Fibroblast of the aortic adventitia (primary cell): ENCODE data around the gene PRKAG2. TPM values are rescaled to one million over a fixed set of nuclear protein-coding genes. Genes with fewer than 3 reads are reported as not detected.

Experiments
- DNase-seq: peaks from one replicate; pipeline ENCODE4 v3.0.0-alpha.2; 2010; ENCODE audit warnings: low read depth
- H3K4me3 ChIP-seq: 2 replicates; pipeline ENCODE4 v1.5.1; 2011; ENCODE audit warnings: low read depth, mild to moderate bottlenecking, control low read depth, low read length, moderate library complexity
- CTCF ChIP-seq: IDR thresholded peaks from 2 replicates; pipeline ENCODE4 v1.5.1; 2011; ENCODE audit warnings: mild to moderate bottlenecking, low read length, control low read depth, inconsistent platforms; ENCODE audit not compliant: insufficient read depth
- total RNA-seq: library from RNA; depleted of rRNA; stranded (reverse); fragments of >200 nt; gene quantifications from 2 replicates; pipeline ENCODE4 v1.2.3, GENCODE V29; 2012; ENCODE audit warnings: low replicate concordance

Gene PRKAG2
- total RNA-seq, 1 donor: 10.0 TPM

GRCh38 chr7:151821226-151821625, 55.7 kb downstream of the PRKAG2 start:
- TF ChIP-seq CTCF: no peak
- no peak overlapping the region for H3K4me3 ChIP-seq

GRCh38 chr7:151820491-151821105, 56.3 kb downstream of the PRKAG2 start:
- TF ChIP-seq CTCF: no peak
- H3K4me3 ChIP-seq: no peak overlapping the region
- no peak for DNase-seq

More at GRCh38 chr7:151821226-151821625, 55.7 kb downstream of the PRKAG2 start:
- no peak for DNase-seq

GRCh38 chr7:151819866-151820265, 57.0 kb downstream of the PRKAG2 start:
- TF ChIP-seq CTCF: no peak

GRCh38 chr7:151818674-151819519, 58.0 kb downstream of the PRKAG2 start:
- no peak for TF ChIP-seq CTCF

More at GRCh38 chr7:151819866-151820265, 57.0 kb downstream of the PRKAG2 start:
- no peak overlapping the region for H3K4me3 ChIP-seq
- DNase-seq: no peak

GRCh38 chr7:151817981-151818673, 58.8 kb downstream of the PRKAG2 start:
- no peak overlapping the region for H3K4me3 ChIP-seq
- DNase-seq: no peak
- no peak for TF ChIP-seq CTCF

More at GRCh38 chr7:151818674-151819519, 58.0 kb downstream of the PRKAG2 start:
- no peak overlapping the region for H3K4me3 ChIP-seq
- DNase-seq: no peak

GRCh38 chr7:151817315-151817690, 59.6 kb downstream of the PRKAG2 start:
- TF ChIP-seq CTCF: no peak
- DNase-seq: no peak
- no peak overlapping the region for H3K4me3 ChIP-seq
